Ectodermal cell (in vitro differentiated cells): Measurements from ENCODE around the gene ASIC2.

ENCODE experiments used
- H3K27ac ChIP-seq: 2 replicates; pipeline ENCODE4 v1.7.0; 2013; ENCODE audit warnings: mild to moderate bottlenecking, low read depth, low read length; ENCODE audit not compliant: insufficient read depth, poor library complexity, severe bottlenecking
- H3K27me3 ChIP-seq: 2 replicates; pipeline ENCODE4 v1.7.0; 2013; ENCODE audit warnings: mild to moderate bottlenecking, low read length; ENCODE audit not compliant: insufficient read depth, control insufficient read depth, poor library complexity, severe bottlenecking
- H3K36me3 ChIP-seq: one replicate; pipeline ENCODE4 v1.7.0; 2013; ENCODE audit warnings: low read length; ENCODE audit not compliant: control insufficient read depth, insufficient read depth
- H3K4me1 ChIP-seq: one replicate; pipeline ENCODE4 v1.7.0; 2013; ENCODE audit warnings: low read length; ENCODE audit not compliant: control insufficient read depth, insufficient read depth
- H3K4me3 ChIP-seq: 2 replicates; pipeline ENCODE4 v1.7.0; 2013; ENCODE audit warnings: low read depth, low read length, control low read depth; ENCODE audit not compliant: insufficient read depth
- H3K9me3 ChIP-seq: 2 replicates; pipeline ENCODE4 v1.7.0; 2013; ENCODE audit warnings: mild to moderate bottlenecking, low read length, moderate library complexity; ENCODE audit not compliant: control insufficient read depth
- WGBS, 2 experiments: methylation state at CpG; one replicate each; pipeline ENCODE4 v1.1.7; 2013; ENCODE audit warnings: missing lambda C conversion rate in 2 of 2; 5-methylcytosine and 5-hydroxymethylcytosine counted together

ASIC2 gene

GRCh38 chr17:33017366-33017765, 275.7 kb downstream of the ASIC2 start:
- H3K27ac ChIP-seq = no peak overlapping the region
- no peaks in the 10 kb centered on the region for H3K4me1 ChIP-seq
- no peaks in the 10 kb centered on the region for H3K36me3 ChIP-seq
- 87 to 100% methylated on average over 3 to 5 of the region's 5 CpGs for WGBS, 2 experiments
- no peaks in the 10 kb centered on the region for H3K9me3 ChIP-seq
- no peaks in the 10 kb centered on the region for H3K27me3 ChIP-seq
- no peak overlapping the region for H3K4me3 ChIP-seq

GRCh38 chr17:33016920-33017319, 276.2 kb downstream of the ASIC2 start:
- Histone ChIP-seq H3K27me3 (no peaks in the 10 kb centered on the region), H3K4me3 (no peak overlapping the region), H3K36me3 (no peaks in the 10 kb centered on the region), H3K4me1 (no peaks in the 10 kb centered on the region), H3K9me3 (no peaks in the 10 kb centered on the region), H3K27ac (no peak overlapping the region)
- WGBS, 2 experiments = 80 to 87% methylated on average over 6 of the region's 6 CpGs

GRCh38 chr17:33015716-33016346, 277.3 kb downstream of the ASIC2 start:
- Histone ChIP-seq H3K27me3 (no peaks in the 10 kb centered on the region), H3K27ac (no peak overlapping the region), H3K4me3 (no peak overlapping the region), H3K36me3 (no peaks in the 10 kb centered on the region), H3K9me3 (no peaks in the 10 kb centered on the region), H3K4me1 (no peaks in the 10 kb centered on the region)
- WGBS, 2 experiments = 92 to 93% methylated on average over 9 of the region's 9 CpGs

GRCh38 chr17:33014751-33015150, 278.3 kb downstream of the ASIC2 start:
- no peaks in the 10 kb centered on the region for H3K9me3 ChIP-seq
- no peaks in the 10 kb centered on the region for H3K27me3 ChIP-seq
- no peak overlapping the region for H3K27ac ChIP-seq
- H3K36me3 ChIP-seq = no peaks in the 10 kb centered on the region
- 89 to 92% methylated on average over 6 to 7 of the region's 7 CpGs for WGBS, 2 experiments
- H3K4me1 ChIP-seq = no peaks in the 10 kb centered on the region
- no peak overlapping the region for H3K4me3 ChIP-seq

GRCh38 chr17:33013596-33014375, 279.3 kb downstream of the ASIC2 start:
- H3K27me3 ChIP-seq = no peaks in the 10 kb centered on the region
- no peaks in the 10 kb centered on the region for H3K4me1 ChIP-seq
- WGBS, 2 experiments = 94 to 96% methylated on average over 18 of the region's 18 CpGs
- no peak overlapping the region for H3K4me3 ChIP-seq
- no peak overlapping the region for H3K27ac ChIP-seq
- H3K36me3 ChIP-seq = no peaks in the 10 kb centered on the region
- no peaks in the 10 kb centered on the region for H3K9me3 ChIP-seq

GRCh38 chr17:33012522-33013033, 280.5 kb downstream of the ASIC2 start:
- H3K27ac ChIP-seq = no peak overlapping the region
- 83 to 91% methylated on average over 8 of the region's 8 CpGs for WGBS, 2 experiments

GRCh38 chr17:33009636-33010035, 283.5 kb downstream of the ASIC2 start:
- WGBS, 2 experiments = 91 to 94% methylated on average over 8 to 9 of the region's 9 CpGs
- H3K27me3 ChIP-seq = no peaks in the 10 kb centered on the region
- no peak overlapping the region for H3K27ac ChIP-seq

More at GRCh38 chr17:33012522-33013033, 280.5 kb downstream of the ASIC2 start:
- no peaks in the 10 kb centered on the region for H3K4me1 ChIP-seq
- H3K9me3 ChIP-seq = no peaks in the 10 kb centered on the region
- H3K27me3 ChIP-seq = no peaks in the 10 kb centered on the region
- H3K36me3 ChIP-seq = no peaks in the 10 kb centered on the region
- H3K4me3 ChIP-seq = no peak overlapping the region

GRCh38 chr17:33007186-33007585, 285.9 kb downstream of the ASIC2 start:
- 90 to 92% methylated on average over 7 of the region's 7 CpGs for WGBS, 2 experiments
- no peaks in the 10 kb centered on the region for H3K27me3 ChIP-seq

More at GRCh38 chr17:33009636-33010035, 283.5 kb downstream of the ASIC2 start:
- no peak overlapping the region for H3K4me3 ChIP-seq
- no peaks in the 10 kb centered on the region for H3K9me3 ChIP-seq
- H3K4me1 ChIP-seq = no peaks in the 10 kb centered on the region
- no peaks in the 10 kb centered on the region for H3K36me3 ChIP-seq

GRCh38 chr17:33002246-33002645, 290.8 kb downstream of the ASIC2 start:
- H3K4me3 ChIP-seq = no peak overlapping the region
- no peak overlapping the region for H3K27ac ChIP-seq
- no peaks in the 10 kb centered on the region for H3K4me1 ChIP-seq
- H3K36me3 ChIP-seq = no peaks in the 10 kb centered on the region
- peaks cover 5% of the 10 kb centered on the region for H3K27me3 ChIP-seq
- 87 to 93% methylated on average over 6 of the region's 6 CpGs for WGBS, 2 experiments
- no peaks in the 10 kb centered on the region for H3K9me3 ChIP-seq

More at GRCh38 chr17:33007186-33007585, 285.9 kb downstream of the ASIC2 start:
- Histone ChIP-seq H3K36me3 (no peaks in the 10 kb centered on the region), H3K4me1 (no peaks in the 10 kb centered on the region), H3K4me3 (no peak overlapping the region), H3K9me3 (no peaks in the 10 kb centered on the region), H3K27ac (no peak overlapping the region)

- peaks cover 5% of the 10 kb centered on the region for H3K27me3 ChIP-seq
- H3K36me3 ChIP-seq = no peaks in the 10 kb centered on the region
- no peaks in the 10 kb centered on the region for H3K4me1 ChIP-seq
- 77 to 78% methylated on average over 5 to 7 of the region's 7 CpGs for WGBS, 2 experiments
- no peak overlapping the region for H3K27ac ChIP-seq
- H3K9me3 ChIP-seq = no peaks in the 10 kb centered on the region
- no peak overlapping the region for H3K4me3 ChIP-seq
Measured at GRCh38 chr17:32998887-32999228, 294.2 kb downstream of the ASIC2 start.
